GM18951 (cell line): ENCODE results near the gene POLR1G.

Experiments used
- POLR2A ChIP-seq: IDR thresholded peaks from 4 replicates; pipeline ENCODE4 v1.6.1; 2011; ENCODE audit warnings: mild to moderate bottlenecking; ENCODE audit not compliant: insufficient read length, insufficient read depth; ENCODE audit errors: extremely low read depth
- in situ Hi-C: fragments of 300-500 bp; cut with MboI; formaldehyde crosslinking; loops from one replicate; pipeline ENCODE4 v1.12.0; 2022; ENCODE audit warnings: low sequenced_read_pairs, mixed read lengths, inconsistent platforms; ENCODE audit not compliant: unreplicated experiment

Gene POLR1G

GRCh38 chr19:45455707-45456499 lies 49.5 kb downstream of the POLR1G start:
- TF ChIP-seq POLR2A, result no peak
- in situ Hi-C loops, result no loop called here

DNA sequence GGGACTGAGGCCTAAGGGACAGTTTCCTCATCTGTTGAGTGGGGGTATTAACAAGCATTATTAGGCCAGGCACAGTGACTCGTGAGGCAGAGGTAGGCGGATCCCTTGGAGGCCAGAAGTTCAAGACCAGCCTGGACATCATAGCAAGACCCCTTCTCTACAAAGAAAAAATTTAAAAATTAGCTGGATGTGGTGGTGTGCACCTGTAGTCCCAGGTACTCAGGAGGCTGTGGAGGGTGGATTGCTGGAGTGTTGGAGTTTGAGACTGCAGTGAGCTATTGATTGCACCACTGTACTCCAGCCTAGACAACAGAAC lies 50.0 kb downstream of the POLR1G start:
- in situ Hi-C loops, result no loop called here

DNA sequence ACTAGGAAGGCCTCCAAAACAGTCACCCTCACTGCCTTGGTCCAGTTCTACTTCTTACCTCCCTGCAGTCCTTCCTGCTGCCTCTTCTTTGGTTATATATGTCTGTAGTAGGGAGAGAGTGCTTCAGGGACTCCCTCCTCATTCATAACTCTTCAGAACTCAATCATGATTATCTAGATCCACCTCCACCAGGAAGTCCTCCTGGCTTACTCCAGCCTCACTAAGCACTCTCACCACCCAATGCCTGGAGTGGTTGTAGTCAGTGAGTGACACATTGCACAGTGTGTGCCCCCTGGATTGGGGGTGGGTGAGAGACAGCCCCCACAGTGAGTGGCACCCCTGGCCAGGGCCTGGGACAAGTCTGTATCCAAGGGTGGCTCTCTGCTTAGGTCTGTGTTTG lies 51.3 kb downstream of the POLR1G start:
- TF ChIP-seq POLR2A, result no peak
- in situ Hi-C loops, result no loop called here

More for the DNA sequence above, 50.0 kb downstream of the POLR1G start:
- no peak for TF ChIP-seq POLR2A
